Lung (tissue), 12 donors: ENCODE data around the gene APBA2. TPM values are rescaled to one million over a fixed set of nuclear protein-coding genes. Genes with fewer than 3 reads are reported as not detected.

Experiments
- ATAC-seq: fragments of 200-7000 bp; cut with Tn5 transposase; one replicate; pipeline ENCODE4 v1.9.1; 2020; ENCODE audit warnings: moderate number of reproducible peaks; ENCODE audit not compliant: insufficient read depth, low FRiP score
- DNase-seq, 3 donors: peaks; one replicate each; pipeline ENCODE4 v3.0.0-alpha.2; 2013 to 2017
- H3K27ac ChIP-seq, 2 donors: one replicate each; pipeline ENCODE4 v1.5.1; 2013; ENCODE audit warnings: mild to moderate bottlenecking in 2 of 2, moderate library complexity in 2 of 2, control low read depth in 1 of 2, inconsistent platforms in 1 of 2, low read depth in 1 of 2, low read length in 1 of 2
- H3K27me3 ChIP-seq, 3 donors: one replicate each; pipeline ENCODE4 v1.5.1; 2013; ENCODE audit warnings: low read length in 2 of 3; ENCODE audit not compliant: control insufficient read depth in 3 of 3, insufficient read depth in 3 of 3
- H3K36me3 ChIP-seq, 4 donors: one replicate each; pipeline ENCODE4 v1.5.1; 2013; ENCODE audit warnings: low read length in 4 of 4, mild to moderate bottlenecking in 1 of 4, moderate library complexity in 1 of 4; ENCODE audit not compliant: control insufficient read depth in 4 of 4, insufficient read depth in 4 of 4
- H3K4me1 ChIP-seq, 5 donors: one replicate each; pipeline ENCODE4 v1.5.1; 2013; ENCODE audit warnings: low read length in 5 of 5, mild to moderate bottlenecking in 2 of 5, moderate library complexity in 1 of 5; ENCODE audit not compliant: control insufficient read depth in 5 of 5, insufficient read depth in 5 of 5
- H3K4me3 ChIP-seq: one replicate; pipeline ENCODE4 v1.5.1; 2013; ENCODE audit warnings: mild to moderate bottlenecking, control low read depth, moderate library complexity
- H3K9ac ChIP-seq, 2 donors: one replicate each; pipeline ENCODE4 v1.5.1; 2013; ENCODE audit warnings: low read length in 2 of 2, control low read depth in 1 of 2; ENCODE audit not compliant: insufficient read depth in 1 of 2
- H3K9me3 ChIP-seq, 4 donors: one replicate each; pipeline ENCODE4 v1.5.1; 2013; ENCODE audit warnings: low read length in 3 of 4, mild to moderate bottlenecking in 1 of 4, moderate library complexity in 1 of 4; ENCODE audit not compliant: control insufficient read depth in 4 of 4, insufficient read depth in 3 of 4
- WGBS, 2 donors: extraction: QIAGEN DNeasy Blood & Tissue Kit; methylation state at CpG; one replicate each; pipeline ENCODE4 v1.1.7; 2013; 5-methylcytosine and 5-hydroxymethylcytosine counted together
- polyA plus RNA-seq, 2 donors: library from polyadenylated mRNA; stranded (reverse); fragments of 200-250 nt; gene quantifications; one replicate each; pipeline ENCODE4 v1.2.1, GENCODE V29; 2013
- total RNA-seq, 2 donors: library from RNA; depleted of rRNA in 1 of 2; stranded (reverse); fragments of >200 nt in 1 of 2; gene quantifications; one replicate each; pipeline ENCODE4 v1.2.1, GENCODE V29; 2014 to 2021
- TF ChIP-seq, protein P1 (sequence below): IDR thresholded peaks from 2 replicates; pipeline ENCODE4 v1.5.1; 2012; ENCODE audit warnings: mild to moderate bottlenecking; ENCODE audit errors: control extremely low read depth, extremely low read depth
- donor health status: control.
- donor health status: control.
- donor health status: Bipolar disorder and iron deficiency.
- donor health status: healthy.
- donor health status: DM: yes; HTN: yes; CAD: no.

Gene APBA2
- total and polyA plus RNA-seq, 4 donors: 1.6 to 18.3 (median 4.5) TPM

DNA sequence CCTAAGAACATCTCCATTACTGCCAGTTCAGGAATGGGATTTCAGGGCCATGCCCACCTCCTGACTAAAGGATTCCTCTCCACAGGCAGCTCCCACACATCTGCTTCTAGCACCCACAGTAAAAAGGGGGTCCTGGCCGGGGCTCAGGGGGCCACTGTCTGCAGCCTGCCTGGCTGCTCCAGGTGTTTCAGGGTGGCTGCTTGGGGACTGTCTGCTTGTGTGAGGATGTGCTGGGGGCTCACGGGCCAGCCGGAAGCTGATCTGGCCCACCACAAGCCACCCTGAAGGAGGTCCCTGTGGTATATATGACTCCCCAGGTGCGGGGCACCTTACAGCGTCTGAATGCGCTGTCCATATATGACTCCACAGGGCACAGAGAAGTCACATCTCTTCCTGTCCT, 248.5 kb downstream of the APBA2 start:
- ATAC-seq: no peak
- no peaks in the 10 kb centered on the region for H3K36me3 ChIP-seq
- no peak overlapping the region for H3K27ac ChIP-seq
- H3K4me1 ChIP-seq: no peaks in the 10 kb centered on the region
- peaks cover 0 to 15% (median 0%) of the 10 kb centered on the region in 3 donors for H3K27me3 ChIP-seq
- DNase-seq: no peak
- H3K9me3 ChIP-seq: no peaks in the 10 kb centered on the region
- no peak overlapping the region for H3K9ac ChIP-seq
- no peak overlapping the region for H3K4me3 ChIP-seq
- 92% methylated on average over 6 of the region's 6 CpGs for WGBS, 2 donors
- TF ChIP-seq, protein P1, sequence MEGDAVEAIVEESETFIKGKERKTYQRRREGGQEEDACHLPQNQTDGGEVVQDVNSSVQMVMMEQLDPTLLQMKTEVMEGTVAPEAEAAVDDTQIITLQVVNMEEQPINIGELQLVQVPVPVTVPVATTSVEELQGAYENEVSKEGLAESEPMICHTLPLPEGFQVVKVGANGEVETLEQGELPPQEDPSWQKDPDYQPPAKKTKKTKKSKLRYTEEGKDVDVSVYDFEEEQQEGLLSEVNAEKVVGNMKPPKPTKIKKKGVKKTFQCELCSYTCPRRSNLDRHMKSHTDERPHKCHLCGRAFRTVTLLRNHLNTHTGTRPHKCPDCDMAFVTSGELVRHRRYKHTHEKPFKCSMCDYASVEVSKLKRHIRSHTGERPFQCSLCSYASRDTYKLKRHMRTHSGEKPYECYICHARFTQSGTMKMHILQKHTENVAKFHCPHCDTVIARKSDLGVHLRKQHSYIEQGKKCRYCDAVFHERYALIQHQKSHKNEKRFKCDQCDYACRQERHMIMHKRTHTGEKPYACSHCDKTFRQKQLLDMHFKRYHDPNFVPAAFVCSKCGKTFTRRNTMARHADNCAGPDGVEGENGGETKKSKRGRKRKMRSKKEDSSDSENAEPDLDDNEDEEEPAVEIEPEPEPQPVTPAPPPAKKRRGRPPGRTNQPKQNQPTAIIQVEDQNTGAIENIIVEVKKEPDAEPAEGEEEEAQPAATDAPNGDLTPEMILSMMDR: no peak

GRCh38 chr15:29134641-29135308, 249.0 kb downstream of the APBA2 start:
- TF ChIP-seq, protein P1: no peak
- Histone ChIP-seq H3K4me1 (peaks cover 0 to 3% (median 0%) of the 10 kb centered on the region in 5 donors), H3K27ac (no peak overlapping the region), H3K9me3 (no peaks in the 10 kb centered on the region), H3K27me3 (peaks cover 0 to 20% (median 0%) of the 10 kb centered on the region in 3 donors), H3K9ac (no peak overlapping the region), H3K36me3 (no peaks in the 10 kb centered on the region), H3K4me3 (no peak overlapping the region)
- no peak for ATAC-seq
- no peak for DNase-seq
- 86 to 89% methylated on average over 14 of the region's 14 CpGs for WGBS, 2 donors

GRCh38 chr15:29135309-29135657, 249.5 kb downstream of the APBA2 start:
- H3K36me3 ChIP-seq: no peaks in the 10 kb centered on the region
- H3K9ac ChIP-seq: no peak overlapping the region
- DNase-seq: no peak
- H3K27ac ChIP-seq: no peak overlapping the region
- 80 to 85% methylated on average over 6 of the region's 6 CpGs for WGBS, 2 donors
- H3K27me3 ChIP-seq: peaks cover 0 to 21% (median 0%) of the 10 kb centered on the region in 3 donors
- H3K4me1 ChIP-seq: peaks cover 0 to 7% (median 0%) of the 10 kb centered on the region in 5 donors
- TF ChIP-seq, protein P1: no peak
- no peak for ATAC-seq
- H3K4me3 ChIP-seq: no peak overlapping the region
- H3K9me3 ChIP-seq: no peaks in the 10 kb centered on the region
